ENCODE measurements around the gene GRIK5.

GRIK5 gene

GRCh38 chr19:41956621-41957020, 113.4 kb downstream of the GRIK5 start:
- no peak for DNase-seq (ENCODE audit: low read depth)

- DNase-seq (ENCODE audit: low read depth): no peak
Measured at GRCh38 chr19:41955521-41955920, 114.5 kb downstream of the GRIK5 start.

- peak; percentile 81 for DNase-seq (ENCODE audit: low read depth)
Measured at GRCh38 chr19:41951686-41952172, 118.3 kb downstream of the GRIK5 start.
